NCI-H2107 (cell line): ENCODE results near the gene CTSZ.

Experiments
- DNase-seq: peaks from one replicate; lab custom pipeline; 2025; lab: John Stamatoyannopoulos, UW

The CTSZ gene

GRCh38 chr20:59031564-59032022 lies 24.5 kb upstream of the CTSZ start:
- peak; percentile 26 for DNase-seq

GRCh38 chr20:59030911-59031563 lies 24.0 kb upstream of the CTSZ start:
- no peak for DNase-seq

- no peak for DNase-seq
These were observed 21.8 kb upstream of the CTSZ start for GRCh38 chr20:59028812-59029211.

GRCh38 chr20:59027741-59028320 lies 20.8 kb upstream of the CTSZ start:
- DNase-seq = no peak

GRCh38 chr20:59026904-59027740 lies 20.1 kb upstream of the CTSZ start:
- no peak for DNase-seq

- no peak for DNase-seq
These were observed 18.5 kb upstream of the CTSZ start for GRCh38 chr20:59025511-59025910.

- no peak for DNase-seq
These were observed 18.0 kb upstream of the CTSZ start for GRCh38 chr20:59025086-59025485.

GRCh38 chr20:59024111-59024530 lies 17.1 kb upstream of the CTSZ start:
- no peak for DNase-seq

GRCh38 chr20:59023616-59024015 lies 16.6 kb upstream of the CTSZ start:
- no peak for DNase-seq

GRCh38 chr20:59022754-59023153 lies 15.7 kb upstream of the CTSZ start:
- no peak for DNase-seq

- DNase-seq = no peak
These were observed 14.0 kb upstream of the CTSZ start for GRCh38 chr20:59020938-59021551.

- no peak for DNase-seq
These were observed 12.2 kb upstream of the CTSZ start, which contains the start of gene TUBB1 for GRCh38 chr20:59019217-59019616. Gene TUBB1 (plus strand): TSS chr20:59019429. CDS start chr20:59019523, 94 bp downstream.

GRCh38 chr20:59018817-59019216 lies 11.8 kb upstream of the CTSZ start:
- DNase-seq = no peak

GRCh38 chr20:59017493-59018231 lies 10.6 kb upstream of the CTSZ start:
- DNase-seq = no peak

GRCh38 chr20:59016795-59017492 lies 9.9 kb upstream of the CTSZ start:
- DNase-seq = no peak

GRCh38 chr20:59015812-59016711 lies 9.0 kb upstream of the CTSZ start:
- DNase-seq = no peak

- no peak for DNase-seq
These were observed 8.4 kb upstream of the CTSZ start for GRCh38 chr20:59015411-59015810.

- no peak for DNase-seq
These were observed 7.8 kb upstream of the CTSZ start for GRCh38 chr20:59014680-59015389.

- DNase-seq = no peak
These were observed 7.0 kb upstream of the CTSZ start for GRCh38 chr20:59013959-59014608.
